WTC11 (cell line): ENCODE measurements around the gene MKLN1. TPM values are rescaled to one million over a fixed set of nuclear protein-coding genes. Genes with fewer than 3 reads are reported as not detected.

ENCODE experiments used
- ATAC-seq: fragments of 200-7000 bp; cut with Tn5 transposase; 2 replicates; pipeline ENCODE4 v1.10.0; 2021; ENCODE audit warnings: mild to moderate bottlenecking, moderate library complexity
- CTCF ChIA-PET: fragments of 300-600 bp; sonication (Branson Sonifier 250); formaldehyde crosslinking; loops from one replicate; lab custom pipeline; 2021; ENCODE audit warnings: antibody characterized with exemption; lab: Charles Lee
- POLR2A ChIA-PET: fragments of 350-600 bp; sonication (Branson Sonifier 250); formaldehyde crosslinking; loops from one replicate; lab custom pipeline; 2021; ENCODE audit warnings: antibody characterized with exemption; lab: Charles Lee
- DNase-seq: peaks from one replicate; pipeline ENCODE4 v3.0.0; 2021; ENCODE audit warnings: low spot score
- H3K27ac Mint-ChIP-seq: 2 replicates; pipeline ENCODE4 v1.8.0; 2021; ENCODE audit warnings: mixed read lengths
- H3K27me3 Mint-ChIP-seq: 2 replicates; pipeline ENCODE4 v1.8.0; 2021; ENCODE audit warnings: low read depth, mild to moderate bottlenecking, moderate library complexity, mixed read lengths
- H3K36me3 Mint-ChIP-seq: 2 replicates; pipeline ENCODE4 v1.8.0; 2021; ENCODE audit warnings: mixed read lengths
- H3K4me1 Mint-ChIP-seq: 2 replicates; pipeline ENCODE4 v1.8.0; 2022; ENCODE audit warnings: mixed read lengths
- H3K4me3 Mint-ChIP-seq: 2 replicates; pipeline ENCODE4 v1.8.0; 2021; ENCODE audit warnings: mild to moderate bottlenecking, moderate library complexity, mixed read lengths
- H3K9me3 Mint-ChIP-seq: 2 replicates; pipeline ENCODE4 v1.8.0; 2021; ENCODE audit warnings: mixed read lengths
- ATF1 ChIP-seq: sonication (generic); formaldehyde crosslinking; IDR thresholded peaks from 2 replicates; pipeline ENCODE4 v1.8.1; 2023; ENCODE audit warnings: mild to moderate bottlenecking, moderate library complexity, missing genetic modification reagents
- ESRRA ChIP-seq: sonication (generic); formaldehyde crosslinking; IDR thresholded peaks from 2 replicates; pipeline ENCODE4 v1.8.1; 2022; ENCODE audit warnings: mild to moderate bottlenecking, missing genetic modification reagents, borderline replicate concordance
- GTF2I ChIP-seq: fragments of 250-450 bp; sonication (Bioruptor Pico); conservative IDR thresholded peaks from 2 replicates; pipeline ENCODE4 v1.4.0; 2021; ENCODE audit warnings: mild to moderate bottlenecking
- HMGA2 ChIP-seq: fragments of 250-450 bp; sonication (Bioruptor Pico); IDR thresholded peaks from 2 replicates; pipeline ENCODE4 v1.4.0; 2021; ENCODE audit warnings: mild to moderate bottlenecking, moderate library complexity
- JAZF1 ChIP-seq: fragments of 250-450 bp; sonication (Bioruptor Pico); IDR thresholded peaks from 2 replicates; pipeline ENCODE4 v1.9.0; 2021; ENCODE audit warnings: moderate library complexity, mild to moderate bottlenecking, inconsistent platforms
- NR3C1 ChIP-seq: sonication (generic); formaldehyde crosslinking; conservative IDR thresholded peaks from 2 replicates; pipeline ENCODE4 v1.8.1; 2023; ENCODE audit warnings: low read depth, mild to moderate bottlenecking, missing genetic modification reagents
- ZNF219 ChIP-seq: sonication (generic); formaldehyde crosslinking; IDR thresholded peaks from 2 replicates; pipeline ENCODE4 v1.8.0; 2023; ENCODE audit warnings: missing genetic modification reagents, mild to moderate bottlenecking, borderline replicate concordance
- ZNF396 ChIP-seq: fragments of 250-450 bp; sonication (Bioruptor Pico); IDR thresholded peaks from 2 replicates; pipeline ENCODE4 v1.8.0; 2021; ENCODE audit warnings: mild to moderate bottlenecking, moderate library complexity, borderline replicate concordance
- total RNA-seq: library from RNA; stranded (reverse); gene quantifications from 3 replicates; pipeline ENCODE4 v1.2.3, GENCODE V29; 2021
- TF ChIP-seq, protein P1 (sequence below): sonication (generic); formaldehyde crosslinking; IDR thresholded peaks from 2 replicates; pipeline ENCODE4 v1.8.1; 2023; ENCODE audit warnings: mild to moderate bottlenecking, missing genetic modification reagents
- TF ChIP-seq, protein P2 (sequence below): sonication (generic); formaldehyde crosslinking; IDR thresholded peaks from 2 replicates; pipeline ENCODE4 v1.8.1; 2022; ENCODE audit warnings: missing genetic modification reagents, borderline replicate concordance
- TF ChIP-seq, protein P3 (sequence below): sonication (generic); formaldehyde crosslinking; IDR thresholded peaks from 2 replicates; pipeline ENCODE4 v1.8.0; 2022; ENCODE audit warnings: mild to moderate bottlenecking, missing genetic modification reagents
- TF ChIP-seq, protein P4 (sequence below): fragments of 250-450 bp; sonication (Bioruptor Pico); IDR thresholded peaks from 2 replicates; pipeline ENCODE4 v1.9.0; 2021; ENCODE audit warnings: mild to moderate bottlenecking
- TF ChIP-seq, protein P5 (sequence below): sonication (generic); formaldehyde crosslinking; IDR thresholded peaks from 2 replicates; pipeline ENCODE4 v1.8.0; 2023; ENCODE audit warnings: missing genetic modification reagents, mild to moderate bottlenecking, borderline replicate concordance
- TF ChIP-seq, protein P6 (sequence below): sonication (generic); formaldehyde crosslinking; IDR thresholded peaks from 2 replicates; pipeline ENCODE4 v1.8.0; 2022; ENCODE audit warnings: mild to moderate bottlenecking, missing genetic modification reagents
- TF ChIP-seq, protein P7 (sequence below): fragments of 250-450 bp; sonication (Bioruptor Pico); IDR thresholded peaks from 2 replicates; pipeline ENCODE4 v1.9.0; 2021; ENCODE audit warnings: mild to moderate bottlenecking, borderline replicate concordance

The MKLN1 gene
- total RNA-seq, 1 experiment from 2014 or later, result 37.6 TPM

DNA sequence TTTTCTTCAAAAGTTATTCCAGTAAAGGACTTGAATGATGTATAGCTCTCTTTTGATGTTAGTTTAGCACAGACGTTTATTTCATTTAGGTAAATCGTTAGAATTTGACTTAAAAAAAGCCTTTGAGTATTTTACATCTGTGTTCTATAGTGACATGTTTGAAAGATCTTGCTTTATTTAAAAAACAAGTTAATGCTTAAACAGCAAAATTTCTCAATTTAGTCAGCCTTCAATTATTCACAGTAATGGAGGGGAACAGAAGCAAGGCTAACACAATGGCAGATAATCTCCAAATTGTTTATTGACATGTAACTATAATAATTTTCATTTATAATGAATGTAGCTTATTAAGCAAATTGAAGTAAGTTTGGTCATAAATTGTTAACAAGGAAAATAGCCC lies 63.5 kb downstream of the MKLN1 start (continued):
- TF ChIP-seq, protein P1, sequence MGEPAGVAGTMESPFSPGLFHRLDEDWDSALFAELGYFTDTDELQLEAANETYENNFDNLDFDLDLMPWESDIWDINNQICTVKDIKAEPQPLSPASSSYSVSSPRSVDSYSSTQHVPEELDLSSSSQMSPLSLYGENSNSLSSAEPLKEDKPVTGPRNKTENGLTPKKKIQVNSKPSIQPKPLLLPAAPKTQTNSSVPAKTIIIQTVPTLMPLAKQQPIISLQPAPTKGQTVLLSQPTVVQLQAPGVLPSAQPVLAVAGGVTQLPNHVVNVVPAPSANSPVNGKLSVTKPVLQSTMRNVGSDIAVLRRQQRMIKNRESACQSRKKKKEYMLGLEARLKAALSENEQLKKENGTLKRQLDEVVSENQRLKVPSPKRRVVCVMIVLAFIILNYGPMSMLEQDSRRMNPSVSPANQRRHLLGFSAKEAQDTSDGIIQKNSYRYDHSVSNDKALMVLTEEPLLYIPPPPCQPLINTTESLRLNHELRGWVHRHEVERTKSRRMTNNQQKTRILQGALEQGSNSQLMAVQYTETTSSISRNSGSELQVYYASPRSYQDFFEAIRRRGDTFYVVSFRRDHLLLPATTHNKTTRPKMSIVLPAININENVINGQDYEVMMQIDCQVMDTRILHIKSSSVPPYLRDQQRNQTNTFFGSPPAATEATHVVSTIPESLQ, result no peak
- TF ChIP-seq HMGA2 (CRISPR knock-in tag), result no peak
- TF ChIP-seq, protein P2, sequence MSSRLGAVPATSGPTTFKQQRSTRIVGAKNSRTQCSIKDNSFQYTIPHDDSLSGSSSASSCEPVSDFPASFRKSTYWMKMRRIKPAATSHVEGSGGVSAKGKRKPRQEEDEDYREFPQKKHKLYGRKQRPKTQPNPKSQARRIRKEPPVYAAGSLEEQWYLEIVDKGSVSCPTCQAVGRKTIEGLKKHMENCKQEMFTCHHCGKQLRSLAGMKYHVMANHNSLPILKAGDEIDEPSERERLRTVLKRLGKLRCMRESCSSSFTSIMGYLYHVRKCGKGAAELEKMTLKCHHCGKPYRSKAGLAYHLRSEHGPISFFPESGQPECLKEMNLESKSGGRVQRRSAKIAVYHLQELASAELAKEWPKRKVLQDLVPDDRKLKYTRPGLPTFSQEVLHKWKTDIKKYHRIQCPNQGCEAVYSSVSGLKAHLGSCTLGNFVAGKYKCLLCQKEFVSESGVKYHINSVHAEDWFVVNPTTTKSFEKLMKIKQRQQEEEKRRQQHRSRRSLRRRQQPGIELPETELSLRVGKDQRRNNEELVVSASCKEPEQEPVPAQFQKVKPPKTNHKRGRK (CRISPR knock-in tag), result no peak
- TF ChIP-seq, all 79 proteins: peak for 0

DNA sequence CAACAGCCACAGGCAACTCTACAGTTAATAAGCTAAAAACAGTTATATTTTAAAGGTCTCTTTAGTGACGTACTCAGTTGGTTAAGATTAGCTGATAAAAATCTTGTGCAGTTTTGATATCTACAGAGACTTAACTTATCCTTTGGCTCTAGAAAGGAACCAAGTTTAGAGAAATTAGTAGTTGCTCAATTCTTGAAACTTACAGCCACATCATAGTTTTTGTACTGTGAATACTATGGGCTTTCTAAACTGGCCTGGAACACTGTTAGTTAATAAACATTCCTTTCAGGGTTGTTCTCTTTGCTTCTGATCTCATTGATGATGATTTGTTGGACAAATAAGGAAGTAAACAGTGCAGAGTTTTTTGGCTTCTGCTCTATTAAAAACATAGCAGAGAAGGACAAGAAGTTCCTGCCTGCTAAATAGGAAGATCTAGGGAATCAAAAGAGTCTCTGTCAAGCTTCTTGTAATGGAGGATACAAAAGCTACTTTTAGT lies 73.1 kb downstream of the MKLN1 start:
- no peaks in the 10 kb centered on the region for H3K27me3 Mint-ChIP-seq
- no peak for DNase-seq
- H3K9me3 Mint-ChIP-seq, result peaks cover 33% of the 10 kb centered on the region
- CTCF ChIA-PET, result no interaction called here
- ATAC-seq, result no peak
- H3K36me3 Mint-ChIP-seq, result peaks cover 49% of the 10 kb centered on the region
- no peak overlapping the region; the same call in 1 of the 2 replicates for H3K27ac Mint-ChIP-seq
- POLR2A ChIA-PET, result no interaction called here
- peaks cover 10% of the 10 kb centered on the region for H3K4me1 Mint-ChIP-seq
- no peak for TF ChIP-seq ATF1
- TF ChIP-seq ESRRA (CRISPR knock-in tag), result no peak
- TF ChIP-seq, protein P3, sequence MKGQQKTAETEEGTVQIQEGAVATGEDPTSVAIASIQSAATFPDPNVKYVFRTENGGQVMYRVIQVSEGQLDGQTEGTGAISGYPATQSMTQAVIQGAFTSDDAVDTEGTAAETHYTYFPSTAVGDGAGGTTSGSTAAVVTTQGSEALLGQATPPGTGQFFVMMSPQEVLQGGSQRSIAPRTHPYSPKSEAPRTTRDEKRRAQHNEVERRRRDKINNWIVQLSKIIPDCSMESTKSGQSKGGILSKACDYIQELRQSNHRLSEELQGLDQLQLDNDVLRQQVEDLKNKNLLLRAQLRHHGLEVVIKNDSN, result no peak
- TF ChIP-seq, protein P4, sequence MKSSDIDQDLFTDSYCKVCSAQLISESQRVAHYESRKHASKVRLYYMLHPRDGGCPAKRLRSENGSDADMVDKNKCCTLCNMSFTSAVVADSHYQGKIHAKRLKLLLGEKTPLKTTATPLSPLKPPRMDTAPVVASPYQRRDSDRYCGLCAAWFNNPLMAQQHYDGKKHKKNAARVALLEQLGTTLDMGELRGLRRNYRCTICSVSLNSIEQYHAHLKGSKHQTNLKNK (CRISPR knock-in tag), result no peak
- no peak for TF ChIP-seq ZNF219 (CRISPR knock-in tag)
- TF ChIP-seq GTF2I (CRISPR knock-in tag), result no peak
- no peak for TF ChIP-seq ZNF396 (CRISPR knock-in tag)
- TF ChIP-seq, all 79 proteins: peak for 0
- no peak overlapping the region for H3K4me3 Mint-ChIP-seq

DNA sequence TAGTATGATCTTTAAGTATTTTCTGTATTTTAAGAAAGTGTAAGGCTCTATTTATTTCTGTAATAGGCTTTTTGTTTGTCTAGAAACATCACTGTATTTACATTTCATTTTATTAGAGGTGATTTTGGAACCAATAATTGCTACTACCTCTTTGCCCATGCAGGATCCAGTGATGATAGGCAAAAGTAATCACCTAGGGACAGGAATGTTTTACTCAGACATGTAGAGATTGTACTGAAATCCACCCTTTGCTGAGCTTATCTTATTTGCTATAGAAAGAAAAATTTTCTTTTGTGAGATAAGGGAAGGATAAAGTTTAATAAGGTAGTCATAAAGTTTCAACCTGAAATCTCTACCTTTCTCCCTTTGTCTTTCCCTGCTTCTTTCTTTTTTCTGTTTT lies 73.5 kb downstream of the MKLN1 start:
- Mint-ChIP-seq H3K27me3 (no peaks in the 10 kb centered on the region), H3K36me3 (peaks cover 49% of the 10 kb centered on the region), H3K4me3 (no peak overlapping the region), H3K27ac (no peak overlapping the region), H3K9me3 (peaks cover 33% of the 10 kb centered on the region), H3K4me1 (peaks cover 11% of the 10 kb centered on the region)
- CTCF ChIA-PET, result no interaction called here
- POLR2A ChIA-PET, result no interaction called here
- ATAC-seq, result no peak
- no peak for DNase-seq
- TF ChIP-seq, protein P5, sequence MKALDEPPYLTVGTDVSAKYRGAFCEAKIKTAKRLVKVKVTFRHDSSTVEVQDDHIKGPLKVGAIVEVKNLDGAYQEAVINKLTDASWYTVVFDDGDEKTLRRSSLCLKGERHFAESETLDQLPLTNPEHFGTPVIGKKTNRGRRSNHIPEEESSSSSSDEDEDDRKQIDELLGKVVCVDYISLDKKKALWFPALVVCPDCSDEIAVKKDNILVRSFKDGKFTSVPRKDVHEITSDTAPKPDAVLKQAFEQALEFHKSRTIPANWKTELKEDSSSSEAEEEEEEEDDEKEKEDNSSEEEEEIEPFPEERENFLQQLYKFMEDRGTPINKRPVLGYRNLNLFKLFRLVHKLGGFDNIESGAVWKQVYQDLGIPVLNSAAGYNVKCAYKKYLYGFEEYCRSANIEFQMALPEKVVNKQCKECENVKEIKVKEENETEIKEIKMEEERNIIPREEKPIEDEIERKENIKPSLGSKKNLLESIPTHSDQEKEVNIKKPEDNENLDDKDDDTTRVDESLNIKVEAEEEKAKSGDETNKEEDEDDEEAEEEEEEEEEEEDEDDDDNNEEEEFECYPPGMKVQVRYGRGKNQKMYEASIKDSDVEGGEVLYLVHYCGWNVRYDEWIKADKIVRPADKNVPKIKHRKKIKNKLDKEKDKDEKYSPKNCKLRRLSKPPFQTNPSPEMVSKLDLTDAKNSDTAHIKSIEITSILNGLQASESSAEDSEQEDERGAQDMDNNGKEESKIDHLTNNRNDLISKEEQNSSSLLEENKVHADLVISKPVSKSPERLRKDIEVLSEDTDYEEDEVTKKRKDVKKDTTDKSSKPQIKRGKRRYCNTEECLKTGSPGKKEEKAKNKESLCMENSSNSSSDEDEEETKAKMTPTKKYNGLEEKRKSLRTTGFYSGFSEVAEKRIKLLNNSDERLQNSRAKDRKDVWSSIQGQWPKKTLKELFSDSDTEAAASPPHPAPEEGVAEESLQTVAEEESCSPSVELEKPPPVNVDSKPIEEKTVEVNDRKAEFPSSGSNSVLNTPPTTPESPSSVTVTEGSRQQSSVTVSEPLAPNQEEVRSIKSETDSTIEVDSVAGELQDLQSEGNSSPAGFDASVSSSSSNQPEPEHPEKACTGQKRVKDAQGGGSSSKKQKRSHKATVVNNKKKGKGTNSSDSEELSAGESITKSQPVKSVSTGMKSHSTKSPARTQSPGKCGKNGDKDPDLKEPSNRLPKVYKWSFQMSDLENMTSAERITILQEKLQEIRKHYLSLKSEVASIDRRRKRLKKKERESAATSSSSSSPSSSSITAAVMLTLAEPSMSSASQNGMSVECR (CRISPR knock-in tag), result no peak
- TF ChIP-seq JAZF1 (CRISPR knock-in tag) (no peak), NR3C1 (CRISPR knock-in tag) (no peak)
- TF ChIP-seq, protein P6, sequence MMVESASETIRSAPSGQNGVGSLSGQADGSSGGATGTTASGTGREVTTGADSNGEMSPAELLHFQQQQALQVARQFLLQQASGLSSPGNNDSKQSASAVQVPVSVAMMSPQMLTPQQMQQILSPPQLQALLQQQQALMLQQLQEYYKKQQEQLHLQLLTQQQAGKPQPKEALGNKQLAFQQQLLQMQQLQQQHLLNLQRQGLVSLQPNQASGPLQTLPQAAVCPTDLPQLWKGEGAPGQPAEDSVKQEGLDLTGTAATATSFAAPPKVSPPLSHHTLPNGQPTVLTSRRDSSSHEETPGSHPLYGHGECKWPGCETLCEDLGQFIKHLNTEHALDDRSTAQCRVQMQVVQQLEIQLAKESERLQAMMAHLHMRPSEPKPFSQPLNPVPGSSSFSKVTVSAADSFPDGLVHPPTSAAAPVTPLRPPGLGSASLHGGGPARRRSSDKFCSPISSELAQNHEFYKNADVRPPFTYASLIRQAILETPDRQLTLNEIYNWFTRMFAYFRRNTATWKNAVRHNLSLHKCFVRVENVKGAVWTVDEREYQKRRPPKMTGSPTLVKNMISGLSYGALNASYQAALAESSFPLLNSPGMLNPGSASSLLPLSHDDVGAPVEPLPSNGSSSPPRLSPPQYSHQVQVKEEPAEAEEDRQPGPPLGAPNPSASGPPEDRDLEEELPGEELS (CRISPR knock-in tag), result no peak
- TF ChIP-seq, protein P7, sequence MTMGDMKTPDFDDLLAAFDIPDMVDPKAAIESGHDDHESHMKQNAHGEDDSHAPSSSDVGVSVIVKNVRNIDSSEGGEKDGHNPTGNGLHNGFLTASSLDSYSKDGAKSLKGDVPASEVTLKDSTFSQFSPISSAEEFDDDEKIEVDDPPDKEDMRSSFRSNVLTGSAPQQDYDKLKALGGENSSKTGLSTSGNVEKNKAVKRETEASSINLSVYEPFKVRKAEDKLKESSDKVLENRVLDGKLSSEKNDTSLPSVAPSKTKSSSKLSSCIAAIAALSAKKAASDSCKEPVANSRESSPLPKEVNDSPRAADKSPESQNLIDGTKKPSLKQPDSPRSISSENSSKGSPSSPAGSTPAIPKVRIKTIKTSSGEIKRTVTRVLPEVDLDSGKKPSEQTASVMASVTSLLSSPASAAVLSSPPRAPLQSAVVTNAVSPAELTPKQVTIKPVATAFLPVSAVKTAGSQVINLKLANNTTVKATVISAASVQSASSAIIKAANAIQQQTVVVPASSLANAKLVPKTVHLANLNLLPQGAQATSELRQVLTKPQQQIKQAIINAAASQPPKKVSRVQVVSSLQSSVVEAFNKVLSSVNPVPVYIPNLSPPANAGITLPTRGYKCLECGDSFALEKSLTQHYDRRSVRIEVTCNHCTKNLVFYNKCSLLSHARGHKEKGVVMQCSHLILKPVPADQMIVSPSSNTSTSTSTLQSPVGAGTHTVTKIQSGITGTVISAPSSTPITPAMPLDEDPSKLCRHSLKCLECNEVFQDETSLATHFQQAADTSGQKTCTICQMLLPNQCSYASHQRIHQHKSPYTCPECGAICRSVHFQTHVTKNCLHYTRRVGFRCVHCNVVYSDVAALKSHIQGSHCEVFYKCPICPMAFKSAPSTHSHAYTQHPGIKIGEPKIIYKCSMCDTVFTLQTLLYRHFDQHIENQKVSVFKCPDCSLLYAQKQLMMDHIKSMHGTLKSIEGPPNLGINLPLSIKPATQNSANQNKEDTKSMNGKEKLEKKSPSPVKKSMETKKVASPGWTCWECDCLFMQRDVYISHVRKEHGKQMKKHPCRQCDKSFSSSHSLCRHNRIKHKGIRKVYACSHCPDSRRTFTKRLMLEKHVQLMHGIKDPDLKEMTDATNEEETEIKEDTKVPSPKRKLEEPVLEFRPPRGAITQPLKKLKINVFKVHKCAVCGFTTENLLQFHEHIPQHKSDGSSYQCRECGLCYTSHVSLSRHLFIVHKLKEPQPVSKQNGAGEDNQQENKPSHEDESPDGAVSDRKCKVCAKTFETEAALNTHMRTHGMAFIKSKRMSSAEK (CRISPR knock-in tag), result no peak
